Panc1 (cell line): ENCODE measurements around the gene TXNIP.

Experiments
- CTCF ChIP-seq: fragments of 450-650 bp; IDR thresholded peaks from 2 replicates; pipeline ENCODE4 v1.5.1; 2017; ENCODE audit warnings: mild to moderate bottlenecking
- POLR2AphosphoS5 ChIP-seq: IDR thresholded peaks from 2 replicates; pipeline ENCODE4 v1.6.1; 2012; ENCODE audit warnings: mild to moderate bottlenecking, low read depth, low read length, moderate library complexity
- REST ChIP-seq, 2 experiments: IDR thresholded peaks; 2 replicates each; pipeline ENCODE4 v1.6.1; 2011 to 2012; ENCODE audit warnings: low read depth in 2 of 2, control low read depth in 1 of 2, low read length in 1 of 2, mild to moderate bottlenecking in 1 of 2, moderate library complexity in 1 of 2; ENCODE audit not compliant: insufficient read depth in 1 of 2

GRCh38 chr1:145956361-145956760 lies 40.0 kb downstream of the TXNIP start:
- TF ChIP-seq CTCF (no peak), REST (IDR thresholded peaks at IDR 0.05; ENCODE audit: insufficient read depth in 1 of 2, low read depth in 2 of 2, low read length in 1 of 2) (no peak), POLR2AphosphoS5 (no peak)
